ENCODE data around the gene PRRT1B. TPM values are rescaled to one million over a fixed set of nuclear protein-coding genes. Genes with fewer than 3 reads are reported as not detected.
A peak's percentile ranks its signal among the peaks of the same experiment; 100 is the strongest.

The PRRT1B gene
- total and polyA plus RNA-seq, 9 of the 15 experiments (the other 6 are each of a cell fraction or from before 2014, with no cell fraction given), result not detected

DNA sequence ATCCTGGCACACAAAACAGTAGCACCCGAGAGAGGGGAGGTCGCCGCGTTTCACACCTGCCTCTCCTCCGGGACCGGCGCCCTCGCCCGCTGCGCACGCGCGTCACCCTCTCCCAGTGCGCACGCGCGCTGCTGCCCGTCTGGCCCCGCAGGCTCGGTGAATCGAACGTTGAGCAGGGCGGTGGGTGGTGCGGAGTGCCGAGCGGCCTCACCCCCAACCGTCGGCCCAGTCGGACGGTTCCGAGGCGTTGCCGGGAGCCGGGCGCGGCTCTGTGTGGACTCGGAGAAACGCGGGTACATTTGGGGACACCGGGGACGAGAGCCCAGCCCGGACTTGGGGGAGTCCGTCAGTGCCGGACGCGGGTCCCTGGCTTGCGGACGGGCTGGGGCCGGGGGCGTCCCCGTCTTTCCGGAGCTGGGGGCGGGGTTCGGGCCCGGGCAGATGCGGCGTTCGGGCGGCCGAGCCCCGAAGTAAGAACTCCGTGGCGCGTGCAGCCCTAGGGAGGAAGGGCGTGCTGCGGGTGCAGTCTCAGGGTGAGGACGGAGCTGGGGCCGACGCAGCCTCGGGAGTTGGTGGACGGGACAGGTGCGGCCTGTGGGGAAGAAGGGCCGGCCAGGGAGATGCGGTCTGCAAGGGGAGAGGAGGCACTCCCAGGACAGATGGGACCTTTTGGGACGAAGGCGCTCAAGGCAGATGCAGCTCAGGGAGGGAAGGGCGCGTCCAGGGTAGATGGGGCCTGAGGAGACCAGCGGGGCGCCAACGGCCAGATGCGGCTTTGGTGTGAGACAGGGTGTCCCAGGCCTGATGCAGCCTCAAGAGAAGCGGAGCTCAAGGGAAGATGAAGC is 42.3 kb upstream of the PRRT1B start, which contains the start of gene POMT1 (continued):
- TF ChIP-seq, protein P1, sequence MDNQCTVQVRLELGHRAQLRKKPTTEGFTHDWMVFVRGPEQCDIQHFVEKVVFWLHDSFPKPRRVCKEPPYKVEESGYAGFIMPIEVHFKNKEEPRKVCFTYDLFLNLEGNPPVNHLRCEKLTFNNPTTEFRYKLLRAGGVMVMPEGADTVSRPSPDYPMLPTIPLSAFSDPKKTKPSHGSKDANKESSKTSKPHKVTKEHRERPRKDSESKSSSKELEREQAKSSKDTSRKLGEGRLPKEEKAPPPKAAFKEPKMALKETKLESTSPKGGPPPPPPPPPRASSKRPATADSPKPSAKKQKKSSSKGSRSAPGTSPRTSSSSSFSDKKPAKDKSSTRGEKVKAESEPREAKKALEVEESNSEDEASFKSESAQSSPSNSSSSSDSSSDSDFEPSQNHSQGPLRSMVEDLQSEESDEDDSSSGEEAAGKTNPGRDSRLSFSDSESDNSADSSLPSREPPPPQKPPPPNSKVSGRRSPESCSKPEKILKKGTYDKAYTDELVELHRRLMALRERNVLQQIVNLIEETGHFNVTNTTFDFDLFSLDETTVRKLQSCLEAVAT (IDR thresholded peaks at IDR 0.05), result peak in 1 of 2 experiments; percentile 100; a peak in 2 of 4 replicates
- TF ChIP-seq ZNF408 (CRISPR knock-in tag; IDR thresholded peaks at IDR 0.05; ENCODE audit: low read depth), result no peak
- TF ChIP-seq KDM5B (IDR thresholded peaks at IDR 0.05; ENCODE audit: insufficient replicate concordance, low read depth, low read length), result peak; percentile 78
- TF ChIP-seq, protein P2, sequence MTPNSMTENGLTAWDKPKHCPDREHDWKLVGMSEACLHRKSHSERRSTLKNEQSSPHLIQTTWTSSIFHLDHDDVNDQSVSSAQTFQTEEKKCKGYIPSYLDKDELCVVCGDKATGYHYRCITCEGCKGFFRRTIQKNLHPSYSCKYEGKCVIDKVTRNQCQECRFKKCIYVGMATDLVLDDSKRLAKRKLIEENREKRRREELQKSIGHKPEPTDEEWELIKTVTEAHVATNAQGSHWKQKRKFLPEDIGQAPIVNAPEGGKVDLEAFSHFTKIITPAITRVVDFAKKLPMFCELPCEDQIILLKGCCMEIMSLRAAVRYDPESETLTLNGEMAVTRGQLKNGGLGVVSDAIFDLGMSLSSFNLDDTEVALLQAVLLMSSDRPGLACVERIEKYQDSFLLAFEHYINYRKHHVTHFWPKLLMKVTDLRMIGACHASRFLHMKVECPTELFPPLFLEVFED (CRISPR knock-in tag; conservative IDR thresholded peaks at IDR 0.05), result no peak
- TF ChIP-seq, protein P3, sequence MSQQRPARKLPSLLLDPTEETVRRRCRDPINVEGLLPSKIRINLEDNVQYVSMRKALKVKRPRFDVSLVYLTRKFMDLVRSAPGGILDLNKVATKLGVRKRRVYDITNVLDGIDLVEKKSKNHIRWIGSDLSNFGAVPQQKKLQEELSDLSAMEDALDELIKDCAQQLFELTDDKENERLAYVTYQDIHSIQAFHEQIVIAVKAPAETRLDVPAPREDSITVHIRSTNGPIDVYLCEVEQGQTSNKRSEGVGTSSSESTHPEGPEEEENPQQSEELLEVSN (IDR thresholded peaks at IDR 0.05; ENCODE audit: borderline replicate concordance in 1 of 2, extremely low read depth in 1 of 2, insufficient read depth in 1 of 2, insufficient read length in 1 of 2, low read depth in 1 of 2, low read length in 1 of 2, poor library complexity in 1 of 2, severe bottlenecking in 1 of 2), result peak; percentile 90 to 91
- no peak for TF ChIP-seq ZNF644 (tag; IDR thresholded peaks at IDR 0.05; ENCODE audit: low read depth)
- TF ChIP-seq CREM (IDR thresholded peaks at IDR 0.05; ENCODE audit: low read depth), result peak; percentile 70
- TF ChIP-seq MAZ (CRISPR knock-in tag; conservative IDR thresholded peaks at IDR 0.05 in 1 of 2, IDR thresholded peaks at IDR 0.05 in 1 of 2), result peak; percentile 91 to 94
- no peak for TF ChIP-seq ZNF140 (CRISPR knock-in tag; IDR thresholded peaks at IDR 0.05)
- 0 out of 2 replicates have a peak, but pooled peaks have one; percentile 22 for TF ChIP-seq ELF2 (CRISPR knock-in tag; IDR thresholded peaks at IDR 0.05)
- TF ChIP-seq ZNF384 (IDR thresholded peaks at IDR 0.05; ENCODE audit: low read depth, low read length), result no peak
- TF ChIP-seq, protein P4, sequence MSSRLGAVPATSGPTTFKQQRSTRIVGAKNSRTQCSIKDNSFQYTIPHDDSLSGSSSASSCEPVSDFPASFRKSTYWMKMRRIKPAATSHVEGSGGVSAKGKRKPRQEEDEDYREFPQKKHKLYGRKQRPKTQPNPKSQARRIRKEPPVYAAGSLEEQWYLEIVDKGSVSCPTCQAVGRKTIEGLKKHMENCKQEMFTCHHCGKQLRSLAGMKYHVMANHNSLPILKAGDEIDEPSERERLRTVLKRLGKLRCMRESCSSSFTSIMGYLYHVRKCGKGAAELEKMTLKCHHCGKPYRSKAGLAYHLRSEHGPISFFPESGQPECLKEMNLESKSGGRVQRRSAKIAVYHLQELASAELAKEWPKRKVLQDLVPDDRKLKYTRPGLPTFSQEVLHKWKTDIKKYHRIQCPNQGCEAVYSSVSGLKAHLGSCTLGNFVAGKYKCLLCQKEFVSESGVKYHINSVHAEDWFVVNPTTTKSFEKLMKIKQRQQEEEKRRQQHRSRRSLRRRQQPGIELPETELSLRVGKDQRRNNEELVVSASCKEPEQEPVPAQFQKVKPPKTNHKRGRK (tag; IDR thresholded peaks at IDR 0.05), result no peak
- no peak for TF ChIP-seq SAFB2 (IDR thresholded peaks at IDR 0.05; ENCODE audit: borderline replicate concordance, low read depth, low read length, severe bottlenecking)
- peak; percentile 3; the same call in 1 of the 2 replicates for TF ChIP-seq FOXK1 (CRISPR knock-in tag; IDR thresholded peaks at IDR 0.05; ENCODE audit: borderline replicate concordance)
- no peak for TF ChIP-seq ELF4 (CRISPR knock-in tag; IDR thresholded peaks at IDR 0.05)
- TF ChIP-seq BCOR (IDR thresholded peaks at IDR 0.05), result no peak
- TF ChIP-seq SMAD4 (CRISPR knock-in tag; conservative IDR thresholded peaks at IDR 0.05), result peak; percentile 57
- TF ChIP-seq, protein P5, sequence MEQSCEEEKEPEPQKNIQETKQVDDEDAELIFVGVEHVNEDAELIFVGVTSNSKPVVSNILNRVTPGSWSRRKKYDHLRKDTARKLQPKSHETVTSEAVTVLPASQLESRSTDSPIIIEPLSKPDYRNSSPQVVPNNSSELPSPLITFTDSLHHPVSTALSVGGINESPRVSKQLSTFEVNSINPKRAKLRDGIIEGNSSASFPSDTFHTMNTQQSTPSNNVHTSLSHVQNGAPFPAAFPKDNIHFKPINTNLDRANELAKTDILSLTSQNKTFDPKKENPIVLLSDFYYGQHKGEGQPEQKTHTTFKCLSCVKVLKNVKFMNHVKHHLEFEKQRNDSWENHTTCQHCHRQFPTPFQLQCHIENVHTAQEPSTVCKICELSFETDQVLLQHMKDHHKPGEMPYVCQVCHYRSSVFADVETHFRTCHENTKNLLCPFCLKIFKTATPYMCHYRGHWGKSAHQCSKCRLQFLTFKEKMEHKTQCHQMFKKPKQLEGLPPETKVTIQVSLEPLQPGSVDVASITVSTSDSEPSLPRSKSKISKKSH (CRISPR knock-in tag; IDR thresholded peaks at IDR 0.05), result no peak
- peak; percentile 54; the same call in 1 of the 2 replicates for TF ChIP-seq TGIF2 (CRISPR knock-in tag; IDR thresholded peaks at IDR 0.05)
- TF ChIP-seq NUFIP1 (IDR thresholded peaks at IDR 0.05; ENCODE audit: partially characterized antibody), result no peak
